Activated T-helper 1 cell treated with anti-CD3 and anti-CD28 coated beads, Interleukin-2, amount 50 U/mL, for 16 hours (primary cell): ENCODE measurements around the gene RRP36.
A peak's percentile ranks its signal among the peaks of the same experiment; 100 is the strongest.

Experiments
- DNase-seq, 2 donors: peaks; one replicate each; pipeline ENCODE4 v3.0.0-alpha.2; 2020; ENCODE audit warnings: low read depth in 1 of 2, low spot score in 1 of 2

Gene RRP36

GRCh38 chr6:43006251-43006650, 15.2 kb upstream of the RRP36 start:
- no peak for DNase-seq

- DNase-seq = no peak
Observed at GRCh38 chr6:43007126-43007525, 14.3 kb upstream of the RRP36 start.

GRCh38 chr6:43009124-43009523, 12.3 kb upstream of the RRP36 start:
- no peak for DNase-seq

- no peak for DNase-seq
Observed at GRCh38 chr6:43011207-43011606, 10.2 kb upstream of the RRP36 start.

GRCh38 chr6:43012364-43012763, 9.1 kb upstream of the RRP36 start:
- no peak for DNase-seq

- DNase-seq = no peak
Observed at GRCh38 chr6:43013097-43013842, 8.2 kb upstream of the RRP36 start.

- peak; percentile 95 to 98 for DNase-seq
Observed at GRCh38 chr6:43013843-43014433, 7.5 kb upstream of the RRP36 start, which contains the start of the genes KLHDC3 and MEA1. KLHDC3 (plus strand) TSS chr6:43014249; CDS start chr6:43017193, 2,944 bp downstream. MEA1 (minus strand) TSS chr6:43013946; CDS start chr6:43013813, 133 bp downstream.

GRCh38 chr6:43014434-43014909, 7.0 kb upstream of the RRP36 start:
- DNase-seq = no peak

GRCh38 chr6:43016176-43016942, 5.1 kb upstream of the RRP36 start:
- no peak for DNase-seq

GRCh38 chr6:43016943-43017334, 4.5 kb upstream of the RRP36 start:
- no peak for DNase-seq

- DNase-seq = no peak
Observed at GRCh38 chr6:43019152-43019551, 2.3 kb upstream of the RRP36 start.

GRCh38 chr6:43020052-43020705, 1.2 kb upstream of the RRP36 start:
- DNase-seq = no peak

- DNase-seq = no peak
Observed at GRCh38 chr6:43020847-43021246, 576 bp upstream of the RRP36 start.

- DNase-seq = no peak
Observed at GRCh38 chr6:43024436-43024835, 3.0 kb downstream of the RRP36 start.

- DNase-seq = no peak
Observed at GRCh38 chr6:43026365-43026764, 4.9 kb downstream of the RRP36 start.

GRCh38 chr6:43029120-43029519, 7.7 kb downstream of the RRP36 start:
- DNase-seq = no peak

GRCh38 chr6:43032326-43032725, 10.9 kb downstream of the RRP36 start:
- DNase-seq = no peak

GRCh38 chr6:43033496-43034189, 12.2 kb downstream of the RRP36 start:
- DNase-seq = no peak

- DNase-seq = no peak
Observed at GRCh38 chr6:43034190-43034525, 12.7 kb downstream of the RRP36 start.

- DNase-seq = no peak
Observed at GRCh38 chr6:43035495-43036194, 14.2 kb downstream of the RRP36 start.
